GM23338 (cell line): ENCODE data around the gene DYNLL2. TPM values are rescaled to one million over a fixed set of nuclear protein-coding genes. Genes with fewer than 3 reads are reported as not detected.

Source experiments
- ATAC-seq: fragments of 200-7000 bp; cut with Tn5 transposase; 3 replicates; pipeline ENCODE4 v1.9.1; 2020
- DNase-seq: peaks from one replicate; pipeline ENCODE4 v3.0.0-alpha.2; 2015; ENCODE audit warnings: low spot score
- H2AFZ ChIP-seq: fragments of 200-600 bp; sonication (generic); 2 replicates; pipeline ENCODE4 v1.8.0; 2016; ENCODE audit warnings: antibody characterized with exemption, mild to moderate bottlenecking, moderate library complexity
- H3F3A ChIP-seq: fragments of 200-600 bp; sonication (generic); replicated peaks from 2 replicates; pipeline ENCODE4 v1.8.0; 2017; ENCODE audit warnings: antibody characterized with exemption, mixed run types, low read depth
- H3K27ac ChIP-seq: fragments of 200-600 bp; sonication (generic); 2 replicates; pipeline ENCODE4 v1.6.1; 2016; ENCODE audit warnings: low read depth
- H3K27me3 ChIP-seq: fragments of 200-600 bp; sonication (generic); 2 replicates; pipeline ENCODE4 v1.8.0; 2016; ENCODE audit warnings: mild to moderate bottlenecking, mixed run types, moderate library complexity; ENCODE audit not compliant: insufficient read depth
- H3K36me3 ChIP-seq: fragments of 200-600 bp; sonication (generic); 2 replicates; pipeline ENCODE4 v1.8.0; 2016; ENCODE audit warnings: mild to moderate bottlenecking; ENCODE audit not compliant: insufficient read depth
- H3K4me1 ChIP-seq: fragments of 200-600 bp; sonication (generic); 2 replicates; pipeline ENCODE4 v1.8.0; 2016; ENCODE audit warnings: mild to moderate bottlenecking, moderate library complexity; ENCODE audit not compliant: insufficient read depth
- H3K4me2 ChIP-seq: fragments of 200-600 bp; sonication (generic); 2 replicates; pipeline ENCODE4 v1.7.1; 2017; ENCODE audit warnings: mixed run types
- H3K4me3 ChIP-seq: fragments of 200-600 bp; sonication (generic); 2 replicates; pipeline ENCODE4 v1.6.1; 2016; ENCODE audit warnings: mixed run types
- H3K79me2 ChIP-seq: fragments of 200-600 bp; sonication (generic); replicated peaks from 2 replicates; pipeline ENCODE4 v1.8.0; 2017; ENCODE audit warnings: mild to moderate bottlenecking; ENCODE audit not compliant: insufficient read depth
- H3K9me2 ChIP-seq: fragments of 200-600 bp; sonication (generic); 2 replicates; pipeline ENCODE4 v1.8.0; 2017; ENCODE audit not compliant: insufficient read depth
- H4K20me1 ChIP-seq: fragments of 200-600 bp; sonication (generic); replicated peaks from 2 replicates; pipeline ENCODE4 v1.8.0; 2017; ENCODE audit warnings: mild to moderate bottlenecking; ENCODE audit not compliant: insufficient read depth
- H3K27ac Mint-ChIP-seq: 2 replicates; pipeline ENCODE4 v1.8.0; 2020; ENCODE audit warnings: inconsistent platforms, mild to moderate bottlenecking, moderate library complexity, mixed read lengths
- H3K27me3 Mint-ChIP-seq: 3 replicates; pipeline ENCODE4 v1.8.0; 2022; ENCODE audit warnings: low read depth, mild to moderate bottlenecking, moderate library complexity, mixed read lengths, inconsistent platforms; ENCODE audit not compliant: insufficient read depth, poor library complexity
- H3K36me3 Mint-ChIP-seq: 3 replicates; pipeline ENCODE4 v1.8.0; 2021; ENCODE audit warnings: low read depth, mild to moderate bottlenecking, inconsistent platforms, moderate library complexity, mixed read lengths
- H3K4me1 Mint-ChIP-seq: 3 replicates; pipeline ENCODE4 v1.8.0; 2020; ENCODE audit warnings: mild to moderate bottlenecking, inconsistent platforms, mixed read lengths
- H3K4me3 Mint-ChIP-seq: 3 replicates; pipeline ENCODE4 v1.8.0; 2021; ENCODE audit warnings: moderate library complexity, mild to moderate bottlenecking, inconsistent platforms, mixed read lengths
- H3K9me3 Mint-ChIP-seq: 3 replicates; pipeline ENCODE4 v1.8.0; 2020; ENCODE audit warnings: moderate library complexity, mild to moderate bottlenecking, inconsistent platforms, mixed read lengths
- CREB1 ChIP-seq: fragments of 250-450 bp; sonication (Bioruptor Pico); IDR thresholded peaks from 2 replicates; pipeline ENCODE4 v1.5.0; 2020; ENCODE audit warnings: low read depth, mild to moderate bottlenecking, moderate library complexity
- ETS1 ChIP-seq: IDR thresholded peaks from 2 replicates; pipeline ENCODE4 v1.6.1; 2016; ENCODE audit warnings: antibody characterized with exemption
- EZH2 ChIP-seq: fragments of 200-600 bp; sonication (generic); IDR thresholded peaks from one replicate; pipeline ENCODE4 v1.8.0; 2017; ENCODE audit warnings: antibody characterized with exemption, mild to moderate bottlenecking, low read depth; ENCODE audit not compliant: unreplicated experiment
- JUNB ChIP-seq: IDR thresholded peaks from one replicate; pipeline ENCODE4 v1.6.1; 2016; ENCODE audit warnings: antibody characterized with exemption; ENCODE audit not compliant: unreplicated experiment
- NANOG ChIP-seq: IDR thresholded peaks from 2 replicates; pipeline ENCODE4 v1.6.1; 2016; ENCODE audit warnings: antibody characterized with exemption, borderline replicate concordance
- POLR2AphosphoS5 ChIP-seq: IDR thresholded peaks from 2 replicates; pipeline ENCODE4 v1.6.1; 2016; ENCODE audit warnings: antibody characterized with exemption, low read depth
- STAT1 ChIP-seq: IDR thresholded peaks from one replicate; pipeline ENCODE4 v1.6.1; 2016; ENCODE audit warnings: antibody characterized with exemption; ENCODE audit not compliant: unreplicated experiment
- ZNF114 ChIP-seq: fragments of 250-450 bp; sonication (Bioruptor Pico); IDR thresholded peaks from 2 replicates; pipeline ENCODE4 v1.5.0; 2020; ENCODE audit warnings: mild to moderate bottlenecking, moderate library complexity
- ZNF331 ChIP-seq: fragments of 250-450 bp; sonication (Bioruptor Pico); IDR thresholded peaks from 2 replicates; pipeline ENCODE4 v1.5.0; 2020; ENCODE audit warnings: low read depth, mild to moderate bottlenecking, moderate library complexity
- ZNF462 ChIP-seq: fragments of 250-450 bp; sonication (Bioruptor Pico); IDR thresholded peaks from 2 replicates; pipeline ENCODE4 v1.5.0; 2020; ENCODE audit warnings: mild to moderate bottlenecking, moderate library complexity
- polyA plus RNA-seq: library from polyadenylated mRNA; unstranded; fragments of >200 nt; fragmentation: Nextera tagmentation; extraction: Ambion mirVana; gene quantifications from 2 replicates; pipeline ENCODE4 v1.2.1, GENCODE V29; 2016
- total RNA-seq: library from RNA; depleted of rRNA; stranded (reverse); fragments of >200 nt; shearing (Covaris generic); gene quantifications from 2 replicates; pipeline ENCODE4 v1.2.3, GENCODE V29; 2014

The DYNLL2 gene
- total and polyA plus RNA-seq, 2 experiments from 2014 or later = 5.1 to 30.0 TPM

- no peak for TF ChIP-seq ZNF462 (CRISPR knock-in tag)
- no peak for TF ChIP-seq POLR2AphosphoS5
- TF ChIP-seq EZH2 = no peak
Measured at GRCh38 chr17:58105093-58105492, 21.9 kb downstream of the DYNLL2 start (continued).

- no peak for TF ChIP-seq EZH2
- TF ChIP-seq STAT1 = no peak
- no peak for TF ChIP-seq CREB1 (CRISPR knock-in tag)
- no peak for TF ChIP-seq ZNF114
- no peak for TF ChIP-seq NANOG
- no peak for TF ChIP-seq JUNB
- no peak for TF ChIP-seq POLR2AphosphoS5
- no peak for TF ChIP-seq ZNF331 (CRISPR knock-in tag)
- TF ChIP-seq ETS1 = no peak
- no peaks in the 10 kb centered on the region for H3K36me3 Mint-ChIP-seq
- no peaks in the 10 kb centered on the region for H3K27me3 Mint-ChIP-seq
- no peak overlapping the region for H3K4me3 Mint-ChIP-seq
- H3K4me1 Mint-ChIP-seq = no peaks in the 10 kb centered on the region
- Histone ChIP-seq H3K27ac (no peak overlapping the region), H2AFZ (no peak overlapping the region), H3K36me3 (no peaks in the 10 kb centered on the region), H4K20me1 (no peaks in the 10 kb centered on the region), H3F3A (no peaks in the 10 kb centered on the region), H3K79me2 (no peaks in the 10 kb centered on the region), H3K9me2 (no peaks in the 10 kb centered on the region), H3K27me3 (no peaks in the 10 kb centered on the region), H3K4me3 (no peak overlapping the region), H3K4me1 (no peaks in the 10 kb centered on the region), H3K4me2 (no peak overlapping the region)
- no peak overlapping the region for H3K27ac Mint-ChIP-seq
- ATAC-seq = no peak
- H3K9me3 Mint-ChIP-seq = no peaks in the 10 kb centered on the region
- no peak for DNase-seq
Measured at GRCh38 chr17:58107306-58107705, 24.1 kb downstream of the DYNLL2 start.
